GM06990 (cell line): ENCODE data around the gene SYPL2.

ENCODE experiments used
- DNase-seq: peaks from one replicate; pipeline ENCODE4 v3.0.0-alpha.2; 2011; ENCODE audit not compliant: insufficient read length; ENCODE audit errors: extremely low read depth
- H3K27me3 ChIP-seq: replicated peaks from 2 replicates; pipeline ENCODE4 v1.6.0; 2011; ENCODE audit warnings: low read length; ENCODE audit not compliant: control insufficient read depth, insufficient read depth
- H3K36me3 ChIP-seq: 2 replicates; pipeline ENCODE4 v1.5.1; 2011; ENCODE audit warnings: low read length; ENCODE audit not compliant: control insufficient read depth, insufficient read depth
- H3K4me3 ChIP-seq: replicated peaks from 2 replicates; pipeline ENCODE4 v1.5.1; 2011; ENCODE audit warnings: low read depth, mild to moderate bottlenecking, control low read depth, low read length
- TF ChIP-seq, protein P1 (sequence below): IDR thresholded peaks from 2 replicates; pipeline ENCODE4 v1.5.1; 2011; ENCODE audit warnings: low read length, control low read depth, mild to moderate bottlenecking, inconsistent platforms; ENCODE audit not compliant: insufficient read depth, poor library complexity, severe bottlenecking

Gene SYPL2

DNA sequence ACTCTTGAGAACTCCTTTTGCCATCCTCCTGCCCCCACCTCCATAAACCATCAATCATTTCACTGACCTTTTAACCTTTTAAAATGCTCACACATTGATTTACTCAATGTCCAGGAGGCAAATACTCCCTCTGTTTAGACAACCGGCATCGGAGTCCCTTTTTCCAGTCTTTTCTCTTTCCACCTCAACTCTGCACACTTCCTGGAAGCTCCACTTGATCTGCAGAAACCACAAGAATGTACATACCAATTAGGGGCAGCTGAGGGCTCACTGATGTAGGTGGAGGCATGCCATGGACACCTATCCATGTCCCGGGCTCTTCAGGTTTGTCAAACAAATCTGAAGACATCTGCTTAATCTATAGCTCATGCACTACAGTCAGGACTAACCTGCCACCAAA, 48.5 kb downstream of the SYPL2 start:
- no peaks in the 10 kb centered on the region for H3K27me3 ChIP-seq
- DNase-seq, result no peak
- TF ChIP-seq, protein P1, sequence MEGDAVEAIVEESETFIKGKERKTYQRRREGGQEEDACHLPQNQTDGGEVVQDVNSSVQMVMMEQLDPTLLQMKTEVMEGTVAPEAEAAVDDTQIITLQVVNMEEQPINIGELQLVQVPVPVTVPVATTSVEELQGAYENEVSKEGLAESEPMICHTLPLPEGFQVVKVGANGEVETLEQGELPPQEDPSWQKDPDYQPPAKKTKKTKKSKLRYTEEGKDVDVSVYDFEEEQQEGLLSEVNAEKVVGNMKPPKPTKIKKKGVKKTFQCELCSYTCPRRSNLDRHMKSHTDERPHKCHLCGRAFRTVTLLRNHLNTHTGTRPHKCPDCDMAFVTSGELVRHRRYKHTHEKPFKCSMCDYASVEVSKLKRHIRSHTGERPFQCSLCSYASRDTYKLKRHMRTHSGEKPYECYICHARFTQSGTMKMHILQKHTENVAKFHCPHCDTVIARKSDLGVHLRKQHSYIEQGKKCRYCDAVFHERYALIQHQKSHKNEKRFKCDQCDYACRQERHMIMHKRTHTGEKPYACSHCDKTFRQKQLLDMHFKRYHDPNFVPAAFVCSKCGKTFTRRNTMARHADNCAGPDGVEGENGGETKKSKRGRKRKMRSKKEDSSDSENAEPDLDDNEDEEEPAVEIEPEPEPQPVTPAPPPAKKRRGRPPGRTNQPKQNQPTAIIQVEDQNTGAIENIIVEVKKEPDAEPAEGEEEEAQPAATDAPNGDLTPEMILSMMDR, result no peak
- H3K36me3 ChIP-seq, result no peaks in the 10 kb centered on the region
- no peak overlapping the region for H3K4me3 ChIP-seq

DNA sequence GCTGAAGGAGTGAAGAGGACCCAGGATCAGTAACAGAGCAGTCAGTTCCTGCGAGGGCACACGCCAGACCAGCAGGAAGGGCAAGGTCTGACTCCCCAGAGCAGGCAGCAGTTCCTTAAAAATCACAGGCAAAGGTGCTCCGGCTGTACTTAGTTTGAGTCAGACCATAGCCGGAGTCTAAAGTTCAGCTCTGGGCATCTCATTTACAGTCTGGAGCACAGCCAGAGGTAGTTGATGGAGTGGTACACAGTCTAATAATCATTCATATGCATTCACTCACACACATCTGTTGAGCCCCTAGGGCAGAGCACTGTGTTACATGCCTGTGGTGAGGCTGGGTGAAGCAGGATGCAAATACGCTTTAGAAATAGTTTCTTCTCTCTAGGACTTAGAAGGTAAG, 50.5 kb downstream of the SYPL2 start:
- Histone ChIP-seq H3K36me3 (no peaks in the 10 kb centered on the region), H3K27me3 (no peaks in the 10 kb centered on the region), H3K4me3 (no peak overlapping the region)
- DNase-seq, result no peak
- TF ChIP-seq, protein P1, result no peak

DNA sequence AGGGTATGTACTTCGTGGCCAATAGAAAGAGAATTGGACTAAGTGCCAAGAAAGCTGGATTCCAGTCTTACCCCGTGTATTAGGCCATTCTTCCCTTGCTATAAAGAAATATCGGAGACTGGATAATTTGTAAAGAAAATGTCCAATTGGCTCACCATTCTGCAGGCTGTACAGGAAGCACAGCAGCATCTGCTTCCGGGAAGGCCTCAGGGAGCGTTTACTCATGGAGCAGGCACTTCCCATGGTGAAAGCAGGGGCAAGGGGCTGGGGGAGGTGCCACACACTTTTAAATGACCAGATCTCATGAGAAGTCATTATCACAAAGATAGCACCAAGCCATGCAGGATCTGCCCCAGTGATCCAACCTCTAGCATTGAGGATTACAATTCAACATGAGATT, 51.0 kb downstream of the SYPL2 start:
- Histone ChIP-seq H3K36me3 (no peaks in the 10 kb centered on the region), H3K4me3 (no peak overlapping the region), H3K27me3 (no peaks in the 10 kb centered on the region)
- TF ChIP-seq, protein P1, result no peak
- no peak for DNase-seq

DNA sequence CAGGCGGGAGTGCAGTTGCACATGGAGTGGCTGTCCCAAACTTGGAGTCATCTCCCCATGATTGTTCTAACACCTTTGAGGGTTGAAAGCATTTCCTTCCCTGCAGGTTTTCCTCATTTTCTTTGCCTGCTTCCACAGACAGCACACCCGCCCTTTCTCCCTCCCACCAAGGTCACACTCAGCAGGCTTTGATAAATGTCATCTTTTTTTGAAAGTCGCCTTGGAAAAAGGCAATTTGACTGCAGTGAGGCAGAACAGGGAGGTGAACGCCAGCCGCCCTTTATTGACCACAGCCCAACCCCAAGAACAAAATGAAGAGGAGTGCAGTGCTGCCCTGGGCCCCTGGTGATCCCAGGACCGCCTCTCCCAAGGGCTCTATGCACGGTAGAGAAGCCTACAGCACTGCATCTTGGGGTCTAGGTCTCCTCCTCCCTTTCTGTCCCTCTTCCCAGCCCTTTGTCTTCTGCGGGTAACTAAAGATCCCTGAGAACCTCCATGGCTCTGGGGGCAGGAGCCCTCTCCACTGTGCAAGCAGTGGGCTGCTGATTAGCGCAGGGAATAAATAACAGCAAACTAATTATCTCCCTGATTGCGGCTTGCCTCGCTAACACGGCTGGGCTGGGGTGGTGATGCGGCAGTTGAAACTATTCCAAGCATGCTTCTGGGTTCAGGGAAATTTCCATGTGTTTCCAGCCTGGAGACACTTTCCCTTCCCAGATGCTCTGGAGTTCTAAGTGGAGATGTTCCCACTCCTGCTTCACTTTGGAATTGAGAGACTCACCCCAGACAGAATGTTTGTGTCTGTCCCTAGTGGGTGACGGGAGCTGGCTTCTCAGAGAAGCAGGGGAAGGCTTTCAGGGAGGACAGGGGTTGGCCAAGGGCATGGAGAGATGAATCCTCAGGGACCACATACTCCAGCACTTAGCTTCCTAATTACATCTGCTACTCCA, 54.9 kb downstream of the SYPL2 start:
- Histone ChIP-seq H3K4me3 (no peak overlapping the region), H3K36me3 (no peaks in the 10 kb centered on the region), H3K27me3 (no peaks in the 10 kb centered on the region)
- DNase-seq, result no peak
- TF ChIP-seq, protein P1, result no peak

DNA sequence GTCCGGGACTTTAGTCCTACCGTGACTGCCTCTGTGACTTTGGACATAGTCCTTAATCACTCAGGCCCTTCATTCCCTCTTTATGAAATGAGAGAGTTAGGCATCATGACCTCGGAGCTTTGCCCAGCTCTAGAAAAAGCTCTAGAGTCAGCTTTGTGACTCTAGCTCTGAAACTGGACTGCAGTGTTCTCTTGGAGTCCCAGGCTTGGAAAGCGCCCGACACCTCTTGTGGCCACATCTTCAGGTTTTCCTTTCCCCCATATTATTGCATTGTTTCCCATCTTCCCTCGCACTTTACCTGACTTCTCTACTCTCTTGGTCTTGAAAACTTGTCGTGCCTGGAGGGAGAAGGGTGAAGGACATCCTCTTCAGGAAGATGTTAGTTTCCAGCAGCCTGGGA, 55.7 kb downstream of the SYPL2 start:
- Histone ChIP-seq H3K36me3 (no peaks in the 10 kb centered on the region), H3K27me3 (no peaks in the 10 kb centered on the region), H3K4me3 (no peak overlapping the region)
- DNase-seq, result no peak
- TF ChIP-seq, protein P1, result no peak
